Measurements from ENCODE around the gene KCNH5.

The KCNH5 gene, protein sequence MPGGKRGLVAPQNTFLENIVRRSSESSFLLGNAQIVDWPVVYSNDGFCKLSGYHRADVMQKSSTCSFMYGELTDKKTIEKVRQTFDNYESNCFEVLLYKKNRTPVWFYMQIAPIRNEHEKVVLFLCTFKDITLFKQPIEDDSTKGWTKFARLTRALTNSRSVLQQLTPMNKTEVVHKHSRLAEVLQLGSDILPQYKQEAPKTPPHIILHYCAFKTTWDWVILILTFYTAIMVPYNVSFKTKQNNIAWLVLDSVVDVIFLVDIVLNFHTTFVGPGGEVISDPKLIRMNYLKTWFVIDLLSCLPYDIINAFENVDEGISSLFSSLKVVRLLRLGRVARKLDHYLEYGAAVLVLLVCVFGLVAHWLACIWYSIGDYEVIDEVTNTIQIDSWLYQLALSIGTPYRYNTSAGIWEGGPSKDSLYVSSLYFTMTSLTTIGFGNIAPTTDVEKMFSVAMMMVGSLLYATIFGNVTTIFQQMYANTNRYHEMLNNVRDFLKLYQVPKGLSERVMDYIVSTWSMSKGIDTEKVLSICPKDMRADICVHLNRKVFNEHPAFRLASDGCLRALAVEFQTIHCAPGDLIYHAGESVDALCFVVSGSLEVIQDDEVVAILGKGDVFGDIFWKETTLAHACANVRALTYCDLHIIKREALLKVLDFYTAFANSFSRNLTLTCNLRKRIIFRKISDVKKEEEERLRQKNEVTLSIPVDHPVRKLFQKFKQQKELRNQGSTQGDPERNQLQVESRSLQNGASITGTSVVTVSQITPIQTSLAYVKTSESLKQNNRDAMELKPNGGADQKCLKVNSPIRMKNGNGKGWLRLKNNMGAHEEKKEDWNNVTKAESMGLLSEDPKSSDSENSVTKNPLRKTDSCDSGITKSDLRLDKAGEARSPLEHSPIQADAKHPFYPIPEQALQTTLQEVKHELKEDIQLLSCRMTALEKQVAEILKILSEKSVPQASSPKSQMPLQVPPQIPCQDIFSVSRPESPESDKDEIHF

DNA sequence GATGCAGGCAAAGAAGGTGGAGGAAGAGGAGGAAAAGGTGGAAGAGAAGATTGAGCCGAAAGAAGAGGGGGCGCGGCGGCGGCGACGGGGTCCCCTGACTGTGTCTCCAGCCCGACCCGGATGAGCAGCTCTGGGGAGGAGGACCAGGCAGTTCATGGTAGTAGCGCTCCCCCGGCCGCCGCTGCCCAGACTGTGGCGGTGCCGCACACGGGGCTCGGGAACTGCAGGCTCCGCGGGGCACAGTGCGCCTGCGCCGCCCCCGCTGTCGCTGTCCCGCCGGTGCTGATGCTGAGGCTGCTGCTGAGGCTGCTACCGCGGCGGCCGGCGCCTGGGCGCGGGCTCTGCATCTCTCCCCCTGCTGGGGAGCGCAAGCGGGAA lies at the start of gene KCNH5:
Gene KCNH5 (minus strand): TSS at position 225 of the 378 bp plus-strand sequence. CDS start 272 bp downstream, outside the sequence.
- DNase-seq (ENCODE audit: low read depth in 2 of 2, low spot score in 1 of 2): no peak

DNA sequence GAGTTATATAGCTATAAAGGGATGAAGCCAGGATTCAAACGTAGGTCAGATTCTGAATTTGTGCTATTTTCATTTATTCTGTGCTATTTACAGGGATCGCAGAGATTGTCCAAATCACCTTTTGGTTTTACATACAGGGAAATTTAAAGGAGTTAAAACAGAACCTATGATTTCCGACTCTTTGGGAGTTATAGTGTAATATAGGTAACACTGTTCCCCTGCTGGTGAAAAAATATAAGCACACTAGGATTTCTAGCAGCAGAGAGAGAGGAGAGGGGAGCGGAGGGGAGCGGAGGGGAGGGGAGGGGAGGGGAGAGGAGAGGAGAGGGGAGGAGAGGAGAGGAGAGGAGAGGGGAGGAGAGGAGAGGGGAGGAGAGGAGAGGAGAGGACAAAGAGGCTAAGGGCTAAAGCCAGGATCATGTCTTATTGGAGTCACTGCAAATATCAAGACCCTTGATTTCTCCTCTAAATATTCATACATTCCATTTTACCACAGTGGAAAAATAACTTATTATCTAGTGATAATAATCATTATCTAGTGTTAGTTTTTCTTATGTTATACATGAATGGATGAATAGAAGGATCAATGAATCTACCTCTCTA lies 46.2 kb upstream of the KCNH5 start:
- DNase-seq (ENCODE audit: low read depth in 2 of 2, low spot score in 1 of 2): no peak

DNA sequence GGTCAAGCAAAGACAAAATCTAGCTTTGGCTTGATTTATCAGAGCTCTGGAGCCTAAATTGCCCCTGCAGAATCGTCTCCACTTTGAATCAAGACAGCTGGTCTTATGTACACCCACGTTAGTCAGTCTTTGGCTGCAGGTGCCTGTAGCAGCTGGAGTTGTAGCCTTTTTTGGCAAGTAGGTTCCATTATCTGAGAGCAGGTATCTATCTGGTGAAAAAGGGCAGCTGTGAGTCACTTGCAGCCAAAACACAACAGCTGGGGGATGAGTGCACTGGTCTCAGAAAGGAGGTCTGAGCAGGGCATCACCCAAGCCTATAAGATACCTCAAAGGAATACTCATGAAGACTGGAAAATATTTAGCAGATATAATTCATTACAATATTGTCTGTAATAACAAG lies 43.6 kb upstream of the KCNH5 start:
- DNase-seq (ENCODE audit: low read depth in 2 of 2, low spot score in 1 of 2): no peak

DNA sequence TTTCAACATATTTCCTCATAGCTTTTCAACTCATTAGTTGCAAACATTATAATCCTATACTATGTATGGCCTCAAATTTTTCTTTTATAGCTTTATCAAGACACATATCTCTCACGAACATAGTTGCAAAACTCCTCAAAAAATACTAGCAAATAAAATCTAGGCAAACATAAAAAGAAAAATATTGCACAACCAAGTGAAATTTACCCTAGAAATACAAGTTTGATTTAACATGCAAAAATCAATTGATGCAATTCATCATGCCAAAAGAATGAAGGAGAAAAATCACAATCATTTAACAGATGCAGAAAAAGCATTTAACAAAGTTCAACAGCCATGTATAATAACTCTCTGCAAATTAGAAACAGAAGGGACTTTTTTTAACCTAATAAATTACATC lies 33.3 kb upstream of the KCNH5 start:
- DNase-seq (ENCODE audit: low read depth in 2 of 2, low spot score in 1 of 2): no peak

DNA sequence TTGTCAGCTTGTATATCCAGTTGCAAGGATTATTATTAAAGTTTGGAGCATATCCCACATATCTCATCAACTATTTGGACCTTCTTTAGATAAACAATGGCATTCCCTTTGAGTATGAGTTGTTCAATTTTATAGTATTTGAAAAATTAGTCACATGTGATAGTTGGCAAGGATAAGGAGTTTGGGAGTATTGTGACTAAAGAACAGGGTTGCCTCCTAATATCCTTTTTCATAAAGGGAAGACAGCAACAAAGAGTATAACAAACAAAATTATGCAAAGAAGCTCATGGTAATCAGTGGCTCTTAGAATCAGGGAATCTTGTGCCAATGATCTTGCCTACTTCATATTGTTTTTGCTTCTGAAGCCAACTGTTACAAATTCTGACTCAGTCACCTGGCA lies 31.2 kb upstream of the KCNH5 start:
- no peak for DNase-seq (ENCODE audit: low read depth in 2 of 2, low spot score in 1 of 2)

DNA sequence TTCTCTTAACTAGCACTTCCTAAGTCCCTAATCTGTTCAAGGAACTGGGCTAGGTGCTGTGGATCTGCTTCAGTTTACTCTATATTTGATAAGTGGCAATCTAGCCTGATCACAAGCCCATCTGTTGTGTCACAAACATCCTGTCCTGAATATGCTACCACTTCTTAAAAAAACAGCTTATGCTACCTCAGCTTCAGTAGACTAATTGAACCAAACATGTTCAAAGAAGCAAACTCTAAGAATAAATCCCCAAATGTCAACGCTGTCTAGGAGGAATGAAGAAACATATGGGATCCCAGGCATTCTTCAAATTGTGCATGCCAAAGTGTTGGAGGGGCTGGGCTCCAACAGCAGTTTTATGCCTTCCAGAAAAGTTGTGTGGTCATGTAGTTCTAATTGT lies 10.4 kb upstream of the KCNH5 start:
- no peak for DNase-seq (ENCODE audit: low read depth in 2 of 2, low spot score in 1 of 2)

DNA sequence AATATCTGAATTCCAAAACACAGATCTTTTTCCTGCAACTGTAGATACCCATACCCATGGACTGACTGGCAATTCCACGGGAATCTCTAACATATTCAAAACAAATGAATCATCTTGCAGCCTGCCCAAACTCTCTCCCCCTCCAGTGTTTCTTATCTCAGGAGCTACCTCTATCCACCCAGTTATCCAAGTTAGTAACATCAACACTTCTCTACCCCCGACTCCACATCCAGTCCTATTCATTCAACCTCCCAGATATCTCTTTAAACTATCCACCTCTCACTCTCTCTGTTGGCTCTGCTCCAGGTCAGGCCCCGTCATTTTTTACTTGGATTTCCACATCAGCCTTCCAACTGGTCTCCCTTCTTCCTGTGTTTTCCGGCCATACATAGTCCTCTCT lies 6.7 kb upstream of the KCNH5 start:
- no peak for DNase-seq (ENCODE audit: low read depth in 2 of 2, low spot score in 1 of 2)

DNA sequence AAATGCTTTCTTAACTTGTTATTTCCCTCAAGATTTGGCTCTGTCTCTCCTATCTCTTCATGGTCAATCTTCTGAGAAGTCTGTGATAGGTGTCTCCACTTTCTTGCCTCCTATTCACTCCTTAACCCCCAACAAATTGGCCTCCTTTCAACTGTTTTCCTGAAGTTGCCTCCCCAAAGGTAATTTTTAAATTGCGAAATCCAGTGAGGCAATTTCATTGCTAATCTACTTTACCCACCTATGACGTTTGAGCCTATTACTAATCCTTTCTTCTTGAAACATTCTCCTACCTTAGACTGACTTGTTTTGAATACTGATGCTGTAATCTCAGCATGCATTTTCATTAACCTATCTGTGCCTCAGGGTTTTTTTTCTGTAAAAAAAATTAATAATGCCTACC lies 6.0 kb upstream of the KCNH5 start:
- no peak for DNase-seq (ENCODE audit: low read depth in 2 of 2, low spot score in 1 of 2)

DNA sequence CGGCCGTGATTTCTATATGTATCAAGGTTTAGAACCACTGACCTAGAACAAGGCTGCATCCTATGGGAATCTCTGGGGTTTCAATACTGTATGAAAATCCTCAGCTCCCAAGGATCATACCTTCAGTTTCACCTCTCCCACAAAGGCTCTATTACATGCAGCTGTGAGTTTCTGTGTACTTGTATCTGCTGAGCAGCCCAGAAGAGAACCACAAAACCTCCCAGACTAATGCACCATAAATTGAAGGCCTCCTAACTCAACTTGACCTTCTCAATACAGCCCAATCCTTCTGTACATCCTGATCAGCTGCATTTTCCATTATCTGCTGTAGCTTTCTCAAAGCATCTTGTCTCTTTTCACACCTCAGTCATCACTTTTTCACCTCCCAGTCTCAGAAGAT lies 5.4 kb upstream of the KCNH5 start:
- no peak for DNase-seq (ENCODE audit: low read depth in 2 of 2, low spot score in 1 of 2)

DNA sequence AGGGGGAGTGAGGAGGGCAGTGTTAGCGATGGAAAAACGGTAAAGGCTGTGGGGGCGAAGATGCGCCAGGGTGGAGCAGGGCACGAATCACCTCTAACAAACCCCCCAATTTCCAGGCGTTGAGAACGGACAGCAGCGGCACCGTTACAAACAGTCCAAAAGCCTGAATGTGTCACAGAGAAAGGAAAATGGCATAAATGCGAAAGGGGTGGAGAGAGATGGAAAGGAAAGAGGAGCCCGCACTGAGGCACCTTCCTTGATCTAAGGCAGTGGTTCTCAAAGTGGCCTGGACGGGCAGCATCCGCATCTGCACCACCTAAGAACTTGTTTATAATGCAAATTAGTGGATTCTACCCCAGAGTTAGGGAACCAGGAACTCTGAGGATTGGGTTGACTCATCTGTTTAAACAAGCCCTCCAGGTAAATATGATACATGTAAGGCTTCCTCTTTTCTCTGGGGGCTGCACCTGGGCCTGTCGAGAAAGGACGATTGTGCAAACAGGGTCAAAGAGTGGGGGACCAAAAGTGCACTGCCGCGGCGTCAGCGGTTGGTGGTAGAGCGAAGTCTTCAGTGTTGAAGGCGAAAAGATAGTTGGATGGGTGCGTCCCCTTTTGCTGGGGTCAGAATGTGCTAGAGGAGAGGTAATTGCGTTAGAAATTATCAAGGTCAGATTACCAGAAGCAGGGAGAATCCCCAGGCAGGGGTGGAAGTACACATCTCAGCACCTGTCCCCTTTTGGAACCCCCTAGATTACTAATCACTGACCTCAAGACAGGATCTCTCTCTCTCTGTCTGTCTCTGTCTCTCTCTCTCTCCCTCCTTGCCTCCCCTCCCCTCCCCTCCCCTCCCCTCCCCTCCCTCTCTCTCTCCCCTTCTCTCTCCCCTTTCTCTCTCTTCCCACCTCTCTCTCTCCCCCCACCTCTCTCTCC lies 1.3 kb upstream of the KCNH5 start:
- DNase-seq (ENCODE audit: low read depth in 2 of 2, low spot score in 1 of 2): no peak

DNA sequence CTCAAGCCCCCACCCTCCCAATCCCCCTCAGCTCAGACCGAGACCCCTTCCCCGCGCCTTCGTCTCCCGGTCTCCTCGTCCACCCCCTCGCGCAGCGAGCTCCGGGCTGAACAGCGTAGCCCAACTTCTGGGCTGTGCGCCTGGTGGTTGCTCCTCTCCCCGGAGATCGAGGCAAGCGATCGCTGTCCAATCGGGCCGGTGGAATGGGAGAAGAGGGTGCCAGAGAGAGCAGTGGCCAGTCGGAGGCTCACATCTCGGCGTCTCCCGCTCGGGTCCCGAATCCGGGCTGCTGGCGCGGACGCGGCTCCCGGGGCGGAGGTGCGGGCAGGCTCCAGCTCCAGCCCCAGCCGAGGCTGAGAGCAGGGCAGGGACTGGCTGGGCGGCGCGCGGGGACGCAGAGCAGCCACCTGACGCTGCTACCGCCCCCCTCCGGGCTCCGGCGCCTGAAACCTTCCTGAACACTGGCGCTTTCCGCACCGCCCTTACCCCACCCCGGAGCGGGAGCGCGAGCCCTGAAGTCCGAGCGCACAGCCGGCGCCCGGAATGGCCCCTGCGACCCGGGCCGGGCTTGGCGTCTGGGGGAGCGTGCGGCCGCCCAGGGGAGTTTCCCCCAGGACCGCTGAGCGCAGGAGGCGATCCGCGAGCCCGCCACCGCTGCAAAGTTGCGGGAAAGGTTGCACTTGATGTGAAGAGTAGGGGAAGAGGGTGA lies 508 bp upstream of the KCNH5 start:
- no peak for DNase-seq (ENCODE audit: low read depth in 2 of 2, low spot score in 1 of 2)

DNA sequence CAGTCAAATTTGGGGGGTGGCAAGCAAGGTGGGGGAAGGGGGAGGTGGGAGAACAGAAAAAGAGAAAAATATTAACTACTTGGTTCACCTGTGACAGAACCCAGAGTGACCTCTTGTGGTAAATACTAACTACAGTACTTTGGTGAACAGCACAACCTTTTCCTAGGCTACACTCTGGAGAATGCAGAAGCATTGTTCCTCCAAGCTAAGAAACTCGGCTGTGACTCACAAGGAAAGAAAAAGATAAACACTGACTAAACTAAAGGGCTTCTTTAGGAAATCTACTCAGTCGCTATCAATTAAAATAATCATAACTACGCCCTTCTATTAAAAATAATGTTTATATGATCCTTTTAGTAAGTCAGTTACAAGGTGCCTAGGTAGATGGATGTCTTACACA lies 5.4 kb downstream of the KCNH5 start:
- DNase-seq (ENCODE audit: low read depth in 2 of 2, low spot score in 1 of 2): no peak

DNA sequence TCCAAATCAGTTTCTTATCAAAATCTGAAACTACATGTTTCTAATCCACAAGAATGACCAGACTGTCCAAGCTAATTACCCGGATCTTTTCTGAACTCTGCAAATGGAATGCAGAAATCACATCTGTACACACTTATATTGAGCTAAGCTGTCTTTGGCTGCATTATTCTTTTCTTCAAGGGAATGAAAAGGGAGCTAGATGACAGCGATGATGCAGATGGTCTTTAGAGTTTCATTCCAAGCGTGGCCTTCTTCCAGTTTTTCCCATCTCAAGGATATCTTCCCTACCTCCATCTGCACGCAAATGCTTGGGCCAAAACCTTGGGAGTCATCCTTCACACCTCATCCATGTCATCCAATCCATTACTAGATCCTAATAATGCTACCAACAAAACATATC lies 12.6 kb downstream of the KCNH5 start:
- no peak for DNase-seq (ENCODE audit: low read depth in 2 of 2, low spot score in 1 of 2)

DNA sequence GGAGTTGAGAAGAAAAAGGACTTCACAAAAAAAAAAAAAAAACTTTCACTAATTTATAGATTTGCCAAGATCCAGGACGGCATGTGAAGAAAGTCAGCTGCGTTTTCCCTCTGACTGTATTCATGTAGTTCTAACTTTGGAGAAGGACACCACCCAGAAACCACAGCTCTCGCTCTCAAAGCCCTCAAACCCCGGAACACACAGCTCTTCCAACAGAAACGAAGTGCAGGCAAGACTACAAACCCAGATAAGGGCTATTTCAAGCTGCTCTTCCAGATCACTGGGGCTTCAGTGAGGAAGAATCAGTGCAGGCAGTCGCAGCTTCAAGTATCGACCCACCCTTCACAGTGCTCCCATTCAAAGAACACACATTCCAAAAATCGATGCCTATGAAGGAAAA lies 13.2 kb downstream of the KCNH5 start:
- no peak for DNase-seq (ENCODE audit: low read depth in 2 of 2, low spot score in 1 of 2)

DNA sequence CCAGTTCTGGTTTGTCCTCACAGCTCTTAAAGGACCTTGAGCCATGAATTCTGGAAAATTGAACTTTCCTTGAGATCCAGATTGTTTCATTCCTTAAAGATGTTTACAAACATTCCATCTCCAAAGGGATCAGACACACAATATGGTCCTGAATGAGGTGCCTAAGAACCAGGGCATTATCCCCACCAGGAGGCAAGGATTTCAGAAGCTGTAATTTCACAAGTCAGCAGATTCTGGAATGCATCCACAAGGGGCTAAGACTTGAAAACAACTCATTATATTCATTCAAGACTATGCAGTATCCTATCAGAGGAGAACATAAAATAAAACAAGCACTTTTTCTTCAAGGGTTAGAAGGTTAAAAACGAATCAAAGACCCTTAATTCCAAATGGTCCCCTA lies 15.1 kb downstream of the KCNH5 start:
- no peak for DNase-seq (ENCODE audit: low read depth in 2 of 2, low spot score in 1 of 2)

DNA sequence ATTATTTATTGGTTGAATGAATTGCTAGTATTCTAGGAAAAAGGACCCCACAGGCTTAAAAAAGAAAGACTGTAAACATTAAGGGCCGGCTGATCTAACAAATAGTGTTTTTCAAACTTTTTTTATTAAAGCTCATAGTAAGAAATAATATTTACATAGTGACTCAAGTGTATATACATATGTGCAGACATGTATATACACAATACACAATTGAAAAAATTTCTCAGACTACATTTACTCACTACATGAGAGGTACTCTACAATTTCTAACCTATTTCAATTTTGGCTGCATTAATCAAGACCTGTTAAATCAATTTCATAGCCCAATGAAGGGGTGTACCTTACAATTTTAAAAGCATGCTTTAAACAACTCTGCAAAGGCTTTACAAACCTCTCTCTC lies 17.5 kb downstream of the KCNH5 start:
- DNase-seq (ENCODE audit: low read depth in 2 of 2, low spot score in 1 of 2): no peak

DNA sequence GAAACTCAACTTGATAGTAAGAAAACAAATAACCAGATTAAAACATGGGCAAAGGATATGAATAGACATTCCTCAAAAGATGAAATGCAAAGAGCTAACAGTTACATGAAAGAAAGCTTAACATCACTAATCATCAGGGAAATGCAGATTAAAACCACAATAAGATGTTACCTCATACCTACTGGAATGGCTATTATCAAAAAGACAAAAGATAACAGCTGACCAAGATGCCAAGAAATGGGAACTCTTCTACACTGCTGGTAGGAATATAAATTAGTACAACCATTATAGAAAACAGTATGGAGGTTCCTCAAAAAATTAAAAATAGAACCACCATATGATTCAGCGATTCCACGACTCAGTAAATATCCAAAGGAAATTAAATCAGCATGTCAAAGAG lies 18.8 kb downstream of the KCNH5 start:
- DNase-seq (ENCODE audit: low read depth in 2 of 2, low spot score in 1 of 2): no peak

DNA sequence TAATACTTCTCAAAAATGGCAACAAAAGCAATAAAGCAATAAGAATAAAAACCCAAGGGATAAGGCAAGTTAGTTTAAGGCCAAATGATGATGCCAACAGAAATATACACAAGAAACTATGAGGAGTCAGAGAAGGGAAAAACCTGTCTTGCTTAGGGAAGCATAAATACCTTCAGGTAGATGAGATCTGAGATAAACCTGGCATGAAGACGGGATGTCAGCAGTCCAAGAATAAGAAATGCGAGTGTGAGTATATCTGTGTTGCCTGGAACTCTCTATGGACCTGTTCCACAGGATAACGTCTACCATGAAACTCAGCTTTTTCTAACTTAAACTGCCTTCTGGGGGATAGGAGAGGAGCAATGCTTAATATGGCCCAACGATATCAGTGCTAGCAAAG lies 30.6 kb downstream of the KCNH5 start:
- no peak for DNase-seq (ENCODE audit: low read depth in 2 of 2, low spot score in 1 of 2)

DNA sequence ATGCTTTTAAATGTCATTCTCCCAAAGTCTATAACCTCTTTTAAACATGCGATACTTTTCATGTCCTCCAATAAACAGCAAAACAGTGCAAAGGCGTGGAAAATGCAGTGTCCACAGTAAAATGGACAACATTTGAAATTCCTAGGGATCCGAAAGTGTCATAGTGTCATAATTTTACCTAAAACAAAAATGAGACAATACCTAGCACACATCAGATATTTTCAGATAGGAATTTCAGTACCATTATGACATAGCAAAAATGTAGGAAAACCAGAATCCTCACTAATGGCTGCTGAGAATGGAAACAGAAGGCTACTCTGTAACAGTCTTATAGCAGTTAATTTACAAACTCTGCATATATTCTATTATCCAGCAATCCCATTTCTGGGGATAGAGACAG lies 33.1 kb downstream of the KCNH5 start:
- DNase-seq (ENCODE audit: low read depth in 2 of 2, low spot score in 1 of 2): no peak

DNA sequence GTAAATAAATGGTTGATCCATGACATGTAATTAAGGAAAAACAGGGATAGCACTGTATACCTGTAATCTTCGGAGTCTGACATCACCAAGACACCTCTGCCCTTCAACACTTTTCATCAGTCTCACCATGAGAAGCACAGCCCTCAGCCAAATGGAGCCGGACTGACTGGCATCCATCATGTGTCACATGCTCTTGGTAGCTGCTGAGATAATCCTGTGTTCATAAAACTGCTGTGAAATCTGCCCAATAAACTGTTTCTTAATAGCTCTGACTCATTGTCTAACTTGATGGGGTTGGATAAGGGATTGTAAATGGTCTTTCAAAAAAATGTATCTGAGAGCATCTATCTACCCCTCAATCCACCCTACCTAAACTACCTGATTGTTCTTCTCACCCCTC lies 33.6 kb downstream of the KCNH5 start:
- no peak for DNase-seq (ENCODE audit: low read depth in 2 of 2, low spot score in 1 of 2)
